Spleen (tissue), 7 donors: ENCODE results near the gene CRNKL1.

Experiments used
- CTCF ChIP-seq, 11 experiments: fragments of 200-600 bp in 7 of 11; fragments of 450-650 bp in 4 of 11; sonication (generic) in 4 of 11; IDR thresholded peaks in 8 of 11; conservative IDR thresholded peaks in 3 of 11; 1 replicate in 7 of 11; 2 replicates in 4 of 11; pipeline versions ENCODE4 v1.4.0 to v1.8.0; 2016 to 2021; ENCODE audit warnings: antibody characterized with exemption in 11 of 11, inconsistent platforms in 4 of 11, mild to moderate bottlenecking in 1 of 11
- POLR2A ChIP-seq, 3 donors: fragments of 450-650 bp; IDR thresholded peaks; one replicate each; pipeline ENCODE4 v1.5.1; 2017; ENCODE audit warnings: antibody characterized with exemption in 3 of 3, mild to moderate bottlenecking in 1 of 3
- POLR2AphosphoS5 ChIP-seq, 3 donors: sonication (generic); formaldehyde crosslinking; IDR thresholded peaks; one replicate each; pipeline ENCODE4 v1.5.1; 2017; ENCODE audit warnings: antibody characterized with exemption in 3 of 3
- donor health status: DM: no; HTN: no; CAD: no; lungs with moderate emphysema.
- donor health status: DM: no; HTN: no; CAD: no.
- donor health status: DM: no; HTN: no; CAD: no.

- TF ChIP-seq CTCF (IDR thresholded peaks at IDR 0.05 in 8 of 11, conservative IDR thresholded peaks at IDR 0.05 in 3 of 11): peak in 6 of 11 experiments; percentile 22 to 50 (median 37)
- TF ChIP-seq POLR2AphosphoS5 (IDR thresholded peaks at IDR 0.05): no peak
- no peak for TF ChIP-seq POLR2A (IDR thresholded peaks at IDR 0.05)
Observed at GRCh38 chr20:20083807-20084206, 31.5 kb upstream of the CRNKL1 start.
